ENCODE data around the gene SIGLEC7. TPM values are rescaled to one million over a fixed set of nuclear protein-coding genes. Genes with fewer than 3 reads are reported as not detected.

SIGLEC7 gene
- total and polyA plus RNA-seq, 10 of the 15 experiments (the other 5 are each of a cell fraction or from before 2014, with no cell fraction given), result 0.15 TPM; not detected in 9

- TF ChIP-seq RUNX3 (IDR thresholded peaks at IDR 0.05; ENCODE audit: low read length), result no peak
- TF ChIP-seq POU2F2 (IDR thresholded peaks at IDR 0.05; ENCODE audit: borderline replicate concordance, low read depth, low read length), result no peak
- no peak for TF ChIP-seq CBX3 (IDR thresholded peaks at IDR 0.05; ENCODE audit: borderline replicate concordance, low read depth)
Observed at GRCh38 chr19:51125421-51126075, 16.6 kb upstream of the SIGLEC7 start (continued).

- in situ Hi-C loops (cut with MboI), result no loop called here
- H3K27me3 ChIP-seq (replicated peaks in 1 of 2; ENCODE audit: control insufficient read depth in 2 of 2, insufficient read depth in 2 of 2, low read length in 1 of 2), result no peaks in the 10 kb centered on the region; a peak in 1 of 4 replicates
- ChIA-PET SMC1A (ENCODE audit: uncharacterized antibody, unreplicated experiment) (no interaction called here), CTCF (interaction anchor here (1.0 kb wide), 2 partner anchors 8 to 205 kb away, joined by 3 to 5 read pairs; no protein-coding TSS in a partner anchor), RAD21 (ENCODE audit: unreplicated experiment) (no interaction called here), POLR2A (no interaction called here)
- no peaks in the 10 kb centered on the region for H3K9me3 ChIP-seq (replicated peaks; ENCODE audit: control insufficient read depth, insufficient read depth, low read length)
- H4K20me1 ChIP-seq (ENCODE audit: control insufficient read depth, insufficient read depth), result no peaks in the 10 kb centered on the region
- H3K36me3 ChIP-seq (ENCODE audit: control insufficient read depth in 2 of 2, insufficient read depth in 2 of 2, low read length in 1 of 2), result no peaks in the 10 kb centered on the region
- ATAC-seq (no peak), DNase-seq (ENCODE audit: low read depth, low spot score) (no peak), FAIRE-seq (no peak)
- no TSS peak for BruUV-seq (replicated peaks)
- 15% methylated on average over 6 of the region's 6 CpGs for WGBS (ENCODE audit: insufficient coverage, insufficient replicate concordance, low lambda C conversion rate, missing lambda C conversion rate)
- no peak overlapping the region for H3K4me3 ChIP-seq
- intact Hi-C loops (cut with micrococcal nuclease; ENCODE audit: unreplicated experiment), result no loop called here
- no peaks in the 10 kb centered on the region for H3K79me2 ChIP-seq (ENCODE audit: control insufficient read depth, insufficient read depth, low read length)
- no peak overlapping the region for H2AFZ ChIP-seq (ENCODE audit: control insufficient read depth, low read depth, low read length)
- H3K4me2 ChIP-seq (ENCODE audit: control insufficient read depth, insufficient read depth), result no peak overlapping the region
- H3K4me1 ChIP-seq (ENCODE audit: control insufficient read depth, insufficient read depth, low read length), result peaks cover 5% of the 10 kb centered on the region; the same call in 1 of the 2 replicates
- no peak overlapping the region for H3K9ac ChIP-seq (ENCODE audit: control insufficient read depth, insufficient read depth, low read length)
- no peak overlapping the region for H3K27ac ChIP-seq (ENCODE audit: control insufficient read depth, insufficient read depth)
- TF ChIP-seq, protein P1, sequence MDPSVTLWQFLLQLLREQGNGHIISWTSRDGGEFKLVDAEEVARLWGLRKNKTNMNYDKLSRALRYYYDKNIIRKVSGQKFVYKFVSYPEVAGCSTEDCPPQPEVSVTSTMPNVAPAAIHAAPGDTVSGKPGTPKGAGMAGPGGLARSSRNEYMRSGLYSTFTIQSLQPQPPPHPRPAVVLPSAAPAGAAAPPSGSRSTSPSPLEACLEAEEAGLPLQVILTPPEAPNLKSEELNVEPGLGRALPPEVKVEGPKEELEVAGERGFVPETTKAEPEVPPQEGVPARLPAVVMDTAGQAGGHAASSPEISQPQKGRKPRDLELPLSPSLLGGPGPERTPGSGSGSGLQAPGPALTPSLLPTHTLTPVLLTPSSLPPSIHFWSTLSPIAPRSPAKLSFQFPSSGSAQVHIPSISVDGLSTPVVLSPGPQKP (IDR thresholded peaks at IDR 0.05; ENCODE audit: low read depth, low read length), result no peak
- no peak for TF ChIP-seq KDM1A (IDR thresholded peaks at IDR 0.05; ENCODE audit: borderline replicate concordance)
- TF ChIP-seq SRF (IDR thresholded peaks at IDR 0.05; ENCODE audit: low read depth in 2 of 2, low read length in 2 of 2), result no peak
- TF ChIP-seq MYC (IDR thresholded peaks at IDR 0.05; ENCODE audit: insufficient read depth, insufficient read length, insufficient replicate concordance, low read length, severe bottlenecking), result no peak
- no peak for TF ChIP-seq NFIC (IDR thresholded peaks at IDR 0.05; ENCODE audit: low read depth, low read length)
- TF ChIP-seq ZNF217 (IDR thresholded peaks at IDR 0.05), result no peak
- no peak for TF ChIP-seq SKIL (IDR thresholded peaks at IDR 0.05; ENCODE audit: low read depth, poor library complexity, severe bottlenecking)
- TF ChIP-seq, protein P2, sequence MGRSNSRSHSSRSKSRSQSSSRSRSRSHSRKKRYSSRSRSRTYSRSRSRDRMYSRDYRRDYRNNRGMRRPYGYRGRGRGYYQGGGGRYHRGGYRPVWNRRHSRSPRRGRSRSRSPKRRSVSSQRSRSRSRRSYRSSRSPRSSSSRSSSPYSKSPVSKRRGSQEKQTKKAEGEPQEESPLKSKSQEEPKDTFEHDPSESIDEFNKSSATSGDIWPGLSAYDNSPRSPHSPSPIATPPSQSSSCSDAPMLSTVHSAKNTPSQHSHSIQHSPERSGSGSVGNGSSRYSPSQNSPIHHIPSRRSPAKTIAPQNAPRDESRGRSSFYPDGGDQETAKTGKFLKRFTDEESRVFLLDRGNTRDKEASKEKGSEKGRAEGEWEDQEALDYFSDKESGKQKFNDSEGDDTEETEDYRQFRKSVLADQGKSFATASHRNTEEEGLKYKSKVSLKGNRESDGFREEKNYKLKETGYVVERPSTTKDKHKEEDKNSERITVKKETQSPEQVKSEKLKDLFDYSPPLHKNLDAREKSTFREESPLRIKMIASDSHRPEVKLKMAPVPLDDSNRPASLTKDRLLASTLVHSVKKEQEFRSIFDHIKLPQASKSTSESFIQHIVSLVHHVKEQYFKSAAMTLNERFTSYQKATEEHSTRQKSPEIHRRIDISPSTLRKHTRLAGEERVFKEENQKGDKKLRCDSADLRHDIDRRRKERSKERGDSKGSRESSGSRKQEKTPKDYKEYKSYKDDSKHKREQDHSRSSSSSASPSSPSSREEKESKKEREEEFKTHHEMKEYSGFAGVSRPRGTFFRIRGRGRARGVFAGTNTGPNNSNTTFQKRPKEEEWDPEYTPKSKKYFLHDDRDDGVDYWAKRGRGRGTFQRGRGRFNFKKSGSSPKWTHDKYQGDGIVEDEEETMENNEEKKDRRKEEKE (IDR thresholded peaks at IDR 0.05), result no peak
- TF ChIP-seq HDAC6 (IDR thresholded peaks at IDR 0.05; ENCODE audit: unreplicated experiment), result no peak
- TF ChIP-seq KLF5 (IDR thresholded peaks at IDR 0.05; ENCODE audit: partially characterized antibody), result no peak
- TF ChIP-seq POU2F2 (IDR thresholded peaks at IDR 0.05; ENCODE audit: borderline replicate concordance, low read depth, low read length), result no peak
- no peak for TF ChIP-seq CEBPB (IDR thresholded peaks at IDR 0.05; ENCODE audit: borderline replicate concordance in 1 of 2, low read depth in 2 of 2, low read length in 2 of 2)
- TF ChIP-seq FOXK2 (IDR thresholded peaks at IDR 0.05), result no peak
Observed at GRCh38 chr19:51127032-51127431, 15.1 kb upstream of the SIGLEC7 start.

Measured in GM12878 (cell line).